Endothelial cell of umbilical vein (primary cell): Measurements from ENCODE around the gene PSMA1. TPM values are rescaled to one million over a fixed set of nuclear protein-coding genes. Genes with fewer than 3 reads are reported as not detected.

Experiments used
- BruUV-seq: library from RNA; stranded (reverse); fragments of 400-500 nt; replicated peaks from 2 replicates; lab custom pipeline; 2021; lab: Mats Ljungman, UMichigan
- CTCF ChIA-PET: fragments of 300-600, 350-600 bp; sonication (Branson Sonifier 250); formaldehyde crosslinking; loops from one replicate; lab custom pipeline; 2021; ENCODE audit warnings: antibody characterized with exemption, inconsistent platforms; lab: Charles Lee
- POLR2A ChIA-PET: fragments of 300-600, 350-600 bp; sonication (Branson Sonifier 250); formaldehyde crosslinking; loops from one replicate; lab custom pipeline; 2021; ENCODE audit warnings: antibody characterized with exemption, inconsistent platforms; lab: Charles Lee
- DNase-seq: peaks from one replicate; pipeline ENCODE4 v3.0.0-alpha.2; 2011; ENCODE audit warnings: low read depth, low spot score
- FAIRE-seq: peaks from 2 replicates; lab custom pipeline; 2011; peaks lifted over from hg19 to GRCh38; lab: Jason Lieb, UNC
- H2AFZ ChIP-seq: 2 replicates; pipeline ENCODE4 v1.6.0; 2012; ENCODE audit warnings: low read depth, low read length, control low read depth, inconsistent platforms
- H3K27ac ChIP-seq: 2 replicates; pipeline ENCODE4 v1.5.1; 2011; ENCODE audit warnings: low read depth, mild to moderate bottlenecking, control low read depth, low read length, moderate library complexity; ENCODE audit not compliant: insufficient read depth
- H3K27me3 ChIP-seq, 2 experiments: 2 replicates each; pipeline versions ENCODE4 v1.6.0 to v1.6.1; 2011; ENCODE audit warnings: low read length in 2 of 2, mixed read lengths in 1 of 2; ENCODE audit not compliant: control insufficient read depth in 2 of 2, insufficient read depth in 2 of 2
- H3K36me3 ChIP-seq, 2 experiments: 2 replicates in 1 of 2; 3 replicates in 1 of 2; pipeline ENCODE4 v1.5.1; 2011; ENCODE audit warnings: low read length in 2 of 2, mild to moderate bottlenecking in 1 of 2, moderate library complexity in 1 of 2; ENCODE audit not compliant: control insufficient read depth in 2 of 2, insufficient read depth in 2 of 2; ENCODE audit errors: extremely low read depth in 1 of 2
- H3K4me1 ChIP-seq: 3 replicates; pipeline ENCODE4 v1.5.1; 2011; ENCODE audit warnings: mild to moderate bottlenecking, low read length; ENCODE audit not compliant: control insufficient read depth, insufficient read depth; ENCODE audit errors: extremely low read depth
- H3K4me2 ChIP-seq: 2 replicates; pipeline ENCODE4 v1.6.1; 2011; ENCODE audit warnings: low read length, control low read depth, mixed read lengths; ENCODE audit not compliant: insufficient read depth
- H3K4me3 ChIP-seq, 3 experiments: fragments of 200-600 bp in 1 of 3; sonication (generic), shearing (Covaris generic) in 1 of 3; replicated peaks in 1 of 3; 2 replicates each; pipeline ENCODE4 v1.5.1; 2011 to 2016; ENCODE audit warnings: control low read depth in 3 of 3, low read length in 3 of 3, mild to moderate bottlenecking in 2 of 3, inconsistent platforms in 1 of 3, low read depth in 1 of 3, moderate library complexity in 1 of 3; ENCODE audit not compliant: insufficient read depth in 1 of 3
- H3K79me2 ChIP-seq: 2 replicates; pipeline ENCODE4 v1.6.0; 2012; ENCODE audit warnings: low read length, inconsistent platforms; ENCODE audit not compliant: control insufficient read depth, insufficient read depth
- H3K9ac ChIP-seq: replicated peaks from 2 replicates; pipeline ENCODE3; 2011; ENCODE audit warnings: low read length, control low read depth; ENCODE audit not compliant: insufficient read depth; ENCODE audit errors: extremely low read depth
- H3K9me1 ChIP-seq: replicated peaks from 3 replicates; pipeline ENCODE4 v1.6.0; 2011; ENCODE audit warnings: mild to moderate bottlenecking, low read length; ENCODE audit not compliant: control insufficient read depth, insufficient read depth; ENCODE audit errors: extremely low read depth
- H3K9me3 ChIP-seq: replicated peaks from 2 replicates; pipeline ENCODE4 v1.5.1; 2012; ENCODE audit warnings: low read length, inconsistent platforms; ENCODE audit not compliant: control insufficient read depth, insufficient read depth
- H4K20me1 ChIP-seq: replicated peaks from 2 replicates; pipeline ENCODE3; 2011; ENCODE audit warnings: mild to moderate bottlenecking, low read length; ENCODE audit not compliant: control insufficient read depth, insufficient read depth; ENCODE audit errors: extremely low read depth
- EZH2 ChIP-seq: IDR thresholded peaks from 2 replicates; pipeline ENCODE4 v1.6.1; 2012; ENCODE audit warnings: borderline replicate concordance, low read depth, mild to moderate bottlenecking, moderate library complexity, low read length, inconsistent platforms; ENCODE audit not compliant: severe bottlenecking
- FOS ChIP-seq: IDR thresholded peaks from 2 replicates; pipeline ENCODE4 v1.6.1; 2011; ENCODE audit warnings: mild to moderate bottlenecking, low read length, moderate library complexity, borderline replicate concordance; ENCODE audit not compliant: insufficient read depth
- GATA2 ChIP-seq: IDR thresholded peaks from 2 replicates; pipeline ENCODE4 v1.7.0; 2011; ENCODE audit warnings: low read depth, mild to moderate bottlenecking, moderate library complexity, mixed read lengths, low read length; ENCODE audit not compliant: insufficient read length, insufficient read depth
- JUN ChIP-seq: IDR thresholded peaks from 2 replicates; pipeline ENCODE4 v1.6.1; 2011; ENCODE audit warnings: borderline replicate concordance, low read depth; ENCODE audit not compliant: insufficient read length, insufficient read depth
- MYC ChIP-seq: IDR thresholded peaks from one replicate; pipeline ENCODE4 v1.6.1; 2011; ENCODE audit warnings: mild to moderate bottlenecking, low read depth, low read length
- POLR2A ChIP-seq: IDR thresholded peaks from 2 replicates; pipeline ENCODE4 v1.6.1; 2012; ENCODE audit warnings: low read depth, mild to moderate bottlenecking, control low read depth, low read length
- POLR2AphosphoS5 ChIP-seq: IDR thresholded peaks from 2 replicates; pipeline ENCODE4 v1.6.1; 2012; ENCODE audit warnings: low read depth, mild to moderate bottlenecking, control low read depth, low read length, moderate library complexity; ENCODE audit not compliant: insufficient read depth
- dilution Hi-C: fragments of 300-500 bp; cut with MboI; formaldehyde crosslinking; loops from one replicate; pipeline ENCODE4 v1.15.0; 2019; ENCODE audit warnings: low sequenced_read_pairs; ENCODE audit not compliant: extremely low pct_ligation_motif_present
- intact Hi-C: fragments of 100-400 bp; cut with micrococcal nuclease; formaldehyde crosslinking; loops from one replicate; pipeline ENCODE4 v1.10.0; 2022
- polyA plus RNA-seq, 4 experiments: library from polyadenylated mRNA; depleted of rRNA in 3 of 4; stranded (reverse) in 3 of 4; unstranded in 1 of 4; fragments of >200 nt; gene quantifications; 2 replicates each; pipeline versions ENCODE4 v1.2.1 to v1.2.3, GENCODE V29; 2011 to 2012; ENCODE audit warnings: missing spikeins in 1 of 4
- total RNA-seq: library from RNA; stranded (reverse); gene quantifications from 2 replicates; pipeline ENCODE4 v1.2.3, GENCODE V29; 2021
- TF ChIP-seq, protein P1 (sequence below): IDR thresholded peaks from 2 replicates; pipeline ENCODE4 v1.6.1; 2011; ENCODE audit not compliant: insufficient read depth, insufficient read length
- TF ChIP-seq, protein P2 (sequence below), 2 donors: IDR thresholded peaks; 1 replicate in 1 of 2; 2 replicates in 1 of 2; pipeline ENCODE4 v1.5.1; 2011; ENCODE audit warnings: low read length in 2 of 2, mild to moderate bottlenecking in 2 of 2, moderate library complexity in 2 of 2, control low read depth in 1 of 2, inconsistent platforms in 1 of 2, low read depth in 1 of 2; ENCODE audit not compliant: insufficient read depth in 1 of 2; ENCODE audit errors: extremely low read depth in 1 of 2

The PSMA1 gene
- total and polyA plus RNA-seq, 2 donors (not counting 3 experiments of a cell fraction or from before 2014, with no cell fraction given): 194 to 220 TPM

DNA sequence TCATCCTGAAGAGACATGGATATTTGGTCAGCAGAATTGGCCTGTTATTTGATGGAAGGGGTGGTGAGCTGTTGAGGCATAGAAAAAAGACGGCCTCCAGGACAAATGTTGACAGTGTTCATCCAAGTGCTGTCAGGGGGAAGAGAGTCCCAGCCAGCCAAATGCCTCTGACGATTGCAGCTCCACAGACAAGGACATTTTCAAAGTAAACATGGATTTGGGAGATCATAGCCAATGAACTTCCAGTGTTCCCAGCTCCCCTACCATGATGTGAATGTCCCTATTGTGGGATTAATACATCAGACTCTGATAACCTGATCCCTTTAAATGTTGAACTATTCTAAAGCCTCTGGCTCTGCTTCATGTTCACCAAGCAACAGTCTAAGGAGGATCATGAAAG is 31.2 kb upstream of the PSMA1 start:
- CTCF ChIA-PET: no interaction called here
- Histone ChIP-seq H3K79me2 (no peaks in the 10 kb centered on the region), H4K20me1 (no peaks in the 10 kb centered on the region), H3K4me1 (no peaks in the 10 kb centered on the region), H3K27me3 (peaks cover 4 to 13% of the 10 kb centered on the region in 2 experiments), H3K9me3 (no peaks in the 10 kb centered on the region), H2AFZ (no peak overlapping the region), H3K9ac (no peak overlapping the region), H3K9me1 (no peaks in the 10 kb centered on the region), H3K4me3 (no peak overlapping the region), H3K4me2 (no peak overlapping the region), H3K36me3 (no peaks in the 10 kb centered on the region), H3K27ac (no peak overlapping the region)
- dilution Hi-C loops: no loop called here
- FAIRE-seq (no peak), DNase-seq (no peak)
- intact Hi-C loops: no loop called here
- POLR2A ChIA-PET: no interaction called here
- no peak for TF ChIP-seq EZH2
- TF ChIP-seq JUN: no peak
- TF ChIP-seq, protein P1, sequence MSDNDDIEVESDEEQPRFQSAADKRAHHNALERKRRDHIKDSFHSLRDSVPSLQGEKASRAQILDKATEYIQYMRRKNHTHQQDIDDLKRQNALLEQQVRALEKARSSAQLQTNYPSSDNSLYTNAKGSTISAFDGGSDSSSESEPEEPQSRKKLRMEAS: no peak
- no peak for TF ChIP-seq POLR2AphosphoS5
- TF ChIP-seq POLR2A: no peak
- TF ChIP-seq GATA2: no peak
- TF ChIP-seq FOS: no peak
- TF ChIP-seq, protein P2, sequence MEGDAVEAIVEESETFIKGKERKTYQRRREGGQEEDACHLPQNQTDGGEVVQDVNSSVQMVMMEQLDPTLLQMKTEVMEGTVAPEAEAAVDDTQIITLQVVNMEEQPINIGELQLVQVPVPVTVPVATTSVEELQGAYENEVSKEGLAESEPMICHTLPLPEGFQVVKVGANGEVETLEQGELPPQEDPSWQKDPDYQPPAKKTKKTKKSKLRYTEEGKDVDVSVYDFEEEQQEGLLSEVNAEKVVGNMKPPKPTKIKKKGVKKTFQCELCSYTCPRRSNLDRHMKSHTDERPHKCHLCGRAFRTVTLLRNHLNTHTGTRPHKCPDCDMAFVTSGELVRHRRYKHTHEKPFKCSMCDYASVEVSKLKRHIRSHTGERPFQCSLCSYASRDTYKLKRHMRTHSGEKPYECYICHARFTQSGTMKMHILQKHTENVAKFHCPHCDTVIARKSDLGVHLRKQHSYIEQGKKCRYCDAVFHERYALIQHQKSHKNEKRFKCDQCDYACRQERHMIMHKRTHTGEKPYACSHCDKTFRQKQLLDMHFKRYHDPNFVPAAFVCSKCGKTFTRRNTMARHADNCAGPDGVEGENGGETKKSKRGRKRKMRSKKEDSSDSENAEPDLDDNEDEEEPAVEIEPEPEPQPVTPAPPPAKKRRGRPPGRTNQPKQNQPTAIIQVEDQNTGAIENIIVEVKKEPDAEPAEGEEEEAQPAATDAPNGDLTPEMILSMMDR (IDR thresholded peaks at IDR 0.05; ENCODE audit: extremely low read depth in 1 of 2, insufficient read depth in 1 of 2, low read depth in 1 of 2, low read length in 2 of 2): no peak
- no peak for TF ChIP-seq MYC
- BruUV-seq: no TSS peak
